Measurements from ENCODE around the gene NFE2L2. TPM values are rescaled to one million over a fixed set of nuclear protein-coding genes. Genes with fewer than 3 reads are reported as not detected.
"Not testable (repeated sequence)": the region's sequence is repeated elsewhere in the genome, so short reads cannot be mapped to it uniquely, and the experiment has no call there.

The NFE2L2 gene
- total RNA-seq, 1 experiment from 2014 or later: 80.0 TPM

- no peak for DNase-seq (ENCODE audit: low spot score)
- Histone ChIP-seq H3K4me1 (ENCODE audit: insufficient read depth, low read length, poor library complexity, severe bottlenecking) (no peaks in the 10 kb centered on the region), H3K27ac (ENCODE audit: low read depth, low read length, poor library complexity, severe bottlenecking) (peak overlapping the region; percentile 9), H3K4me3 (ENCODE audit: low read depth, low read length, poor library complexity, severe bottlenecking) (no peak overlapping the region), H3K36me3 (ENCODE audit: insufficient read depth, low read length, poor library complexity, severe bottlenecking) (peaks cover 57% of the 10 kb centered on the region), H3K27me3 (replicated peaks; ENCODE audit: insufficient read depth, low read depth, low read length, poor library complexity) (no peaks in the 10 kb centered on the region), H3K9me3 (ENCODE audit: low read depth, low read length, poor library complexity, severe bottlenecking) (no peaks in the 10 kb centered on the region)
- ChIA-PET POLR2A (ENCODE audit: low non-redundant PET) (no interaction called here), CTCF (no interaction called here)
- no TSS peak for BruUV-seq (replicated peaks)
- intact Hi-C loops (cut with micrococcal nuclease; ENCODE audit: unreplicated experiment): no loop called here
- TF ChIP-seq CTCF (conservative IDR thresholded peaks at IDR 0.05; ENCODE audit: low read depth, low read length) (no peak), EZH2 (IDR thresholded peaks at IDR 0.05; ENCODE audit: borderline replicate concordance, low read depth, low read length, poor library complexity, severe bottlenecking) (no peak)
Observed at GRCh38 chr2:177229442-177230242, 34.9 kb downstream of the NFE2L2 start.

- H3K36me3 ChIP-seq (ENCODE audit: insufficient read depth, low read length, poor library complexity, severe bottlenecking): peaks cover 42% of the 10 kb centered on the region
- no peaks in the 10 kb centered on the region for H3K4me1 ChIP-seq (ENCODE audit: insufficient read depth, low read length, poor library complexity, severe bottlenecking)
- no peaks in the 10 kb centered on the region for H3K9me3 ChIP-seq (ENCODE audit: low read depth, low read length, poor library complexity, severe bottlenecking)
- BruUV-seq (replicated peaks): no TSS peak
- H3K4me3 ChIP-seq (ENCODE audit: low read depth, low read length, poor library complexity, severe bottlenecking): no peak overlapping the region
- POLR2A ChIA-PET (ENCODE audit: low non-redundant PET): no interaction called here
- CTCF ChIA-PET: no interaction called here
- no peaks in the 10 kb centered on the region for H3K27me3 ChIP-seq (replicated peaks; ENCODE audit: insufficient read depth, low read depth, low read length, poor library complexity)
- no peak for DNase-seq (ENCODE audit: low spot score)
- intact Hi-C loops (cut with micrococcal nuclease; ENCODE audit: unreplicated experiment): no loop called here
- H3K27ac ChIP-seq (ENCODE audit: low read depth, low read length, poor library complexity, severe bottlenecking): peak overlapping the region; percentile 40
- TF ChIP-seq CTCF (conservative IDR thresholded peaks at IDR 0.05; ENCODE audit: low read depth, low read length): no peak
- no peak for TF ChIP-seq EZH2 (IDR thresholded peaks at IDR 0.05; ENCODE audit: borderline replicate concordance, low read depth, low read length, poor library complexity, severe bottlenecking)
Observed at GRCh38 chr2:177225965-177226360, 38.6 kb downstream of the NFE2L2 start.

GRCh38 chr2:177223436-177223835 lies 41.1 kb downstream of the NFE2L2 start:
- DNase-seq (ENCODE audit: low spot score); H3K27me3 ChIP-seq (replicated peaks; ENCODE audit: insufficient read depth, low read depth, low read length, poor library complexity); CTCF ChIA-PET; BruUV-seq (replicated peaks); H3K9me3 ChIP-seq (ENCODE audit: low read depth, low read length, poor library complexity, severe bottlenecking); H3K27ac ChIP-seq (ENCODE audit: low read depth, low read length, poor library complexity, severe bottlenecking); intact Hi-C loops (cut with micrococcal nuclease; ENCODE audit: unreplicated experiment); H3K4me1 ChIP-seq (ENCODE audit: insufficient read depth, low read length, poor library complexity, severe bottlenecking); H3K4me3 ChIP-seq (ENCODE audit: low read depth, low read length, poor library complexity, severe bottlenecking); POLR2A ChIA-PET (ENCODE audit: low non-redundant PET): not testable (repeated sequence)
- peaks cover 48% of the 10 kb centered on the region for H3K36me3 ChIP-seq (ENCODE audit: insufficient read depth, low read length, poor library complexity, severe bottlenecking)

GRCh38 chr2:177221970-177222369 lies 42.6 kb downstream of the NFE2L2 start:
- H3K9me3 ChIP-seq (ENCODE audit: low read depth, low read length, poor library complexity, severe bottlenecking): no peaks in the 10 kb centered on the region
- DNase-seq (ENCODE audit: low spot score): no peak
- no peak for TF ChIP-seq CTCF (conservative IDR thresholded peaks at IDR 0.05; ENCODE audit: low read depth, low read length)
- no peak for TF ChIP-seq EZH2 (IDR thresholded peaks at IDR 0.05; ENCODE audit: borderline replicate concordance, low read depth, low read length, poor library complexity, severe bottlenecking)
- POLR2A ChIA-PET (ENCODE audit: low non-redundant PET): no interaction called here
- peaks cover 58% of the 10 kb centered on the region for H3K36me3 ChIP-seq (ENCODE audit: insufficient read depth, low read length, poor library complexity, severe bottlenecking)
- CTCF ChIA-PET: no interaction called here
- H3K4me3 ChIP-seq (ENCODE audit: low read depth, low read length, poor library complexity, severe bottlenecking): no peak overlapping the region
- H3K27ac ChIP-seq (ENCODE audit: low read depth, low read length, poor library complexity, severe bottlenecking): peak overlapping the region; percentile 28
- peaks cover 7% of the 10 kb centered on the region for H3K4me1 ChIP-seq (ENCODE audit: insufficient read depth, low read length, poor library complexity, severe bottlenecking)
- H3K27me3 ChIP-seq (replicated peaks; ENCODE audit: insufficient read depth, low read depth, low read length, poor library complexity): no peaks in the 10 kb centered on the region
- BruUV-seq (replicated peaks): no TSS peak
- intact Hi-C loops (cut with micrococcal nuclease; ENCODE audit: unreplicated experiment): no loop called here

Data from A673 (cell line).